HEK293T (cell line): ENCODE data around the gene EPS8L2.

ENCODE experiments used
- BHLHE40 ChIP-seq: fragments of 450-650 bp; IDR thresholded peaks from 2 replicates; pipeline ENCODE4 v1.6.1; 2016; ENCODE audit warnings: mild to moderate bottlenecking, moderate library complexity, borderline replicate concordance
- NFRKB ChIP-seq: fragments of 450-650 bp; IDR thresholded peaks from 2 replicates; pipeline ENCODE4 v1.6.1; 2016; ENCODE audit warnings: mild to moderate bottlenecking, moderate library complexity

GRCh38 chr11:678297-678696 is 27.7 kb upstream of the EPS8L2 start:
- no peak for TF ChIP-seq BHLHE40
- TF ChIP-seq NFRKB, result no peak
